ENCODE measurements around the gene DPT. TPM values are rescaled to one million over a fixed set of nuclear protein-coding genes. Genes with fewer than 3 reads are reported as not detected.

DPT gene
- polyA plus RNA-seq, 1 donor (not counting 4 experiments of a cell fraction or from before 2014, with no cell fraction given) = not detected

GRCh38 chr1:168653567-168653966 lies 75.4 kb downstream of the DPT start:
- no peaks in the 10 kb centered on the region for H3K79me2 ChIP-seq (ENCODE audit: control insufficient read depth, insufficient read depth, low read length)
- no peak overlapping the region for H3K4me2 ChIP-seq (ENCODE audit: control insufficient read depth, extremely low read depth, insufficient read depth, low read depth, low read length)
- TF ChIP-seq EZH2 (IDR thresholded peaks at IDR 0.05; ENCODE audit: low read length) = no peak
- no peak for TF ChIP-seq CTCF (optimal IDR thresholded peaks at IDR 0.05 in 1 of 3, IDR thresholded peaks at IDR 0.05 in 1 of 3, conservative IDR thresholded peaks at IDR 0.05 in 1 of 3; ENCODE audit: extremely low read depth in 1 of 3, insufficient read depth in 2 of 3, low read length in 3 of 3)
- H3K27me3 ChIP-seq (ENCODE audit: control insufficient read depth, extremely low read depth, insufficient read depth, low read length) = no peaks in the 10 kb centered on the region
- H3K4me1 ChIP-seq (ENCODE audit: control insufficient read depth, extremely low read depth, insufficient read depth, low read length) = peaks cover 19% of the 10 kb centered on the region
- no peak overlapping the region for H2AFZ ChIP-seq (ENCODE audit: control insufficient read depth, low read length)
- FAIRE-seq = no peak
- DNase-seq (ENCODE audit: low read depth, low spot score) = no peak
- H3K9me1 ChIP-seq (ENCODE audit: control insufficient read depth, extremely low read depth, insufficient read depth, low read length) = no peaks in the 10 kb centered on the region
- H4K20me1 ChIP-seq (ENCODE audit: control insufficient read depth, extremely low read depth, insufficient read depth, low read length) = no peaks in the 10 kb centered on the region
- H3K9me3 ChIP-seq (ENCODE audit: control insufficient read depth, low read depth, low read length) = no peaks in the 10 kb centered on the region
- no peaks in the 10 kb centered on the region for H3K36me3 ChIP-seq (ENCODE audit: control insufficient read depth in 2 of 2, extremely low read depth in 1 of 2, insufficient read depth in 2 of 2, low read length in 2 of 2)
- no peak overlapping the region for H3K9ac ChIP-seq (ENCODE audit: control insufficient read depth, extremely low read depth, insufficient read depth, low read length)
- no peak overlapping the region for H3K4me3 ChIP-seq (ENCODE audit: control insufficient read depth in 2 of 3, extremely low read depth in 1 of 3, insufficient read depth in 2 of 3, low read depth in 1 of 3, low read length in 3 of 3)
- H3K27ac ChIP-seq (ENCODE audit: control insufficient read depth, insufficient read depth, low read length) = no peak overlapping the region
- dilution Hi-C loops (cut with MboI; ENCODE audit: extremely low pct_ligation_motif_present, low sequenced_read_pairs) = no loop called here

GRCh38 chr1:168645721-168646120 lies 83.3 kb downstream of the DPT start:
- no peak for FAIRE-seq
- Histone ChIP-seq H3K27ac (ENCODE audit: control insufficient read depth, insufficient read depth, low read length) (no peak overlapping the region), H3K36me3 (ENCODE audit: control insufficient read depth in 2 of 2, extremely low read depth in 1 of 2, insufficient read depth in 2 of 2, low read length in 2 of 2) (no peaks in the 10 kb centered on the region), H3K9me1 (ENCODE audit: control insufficient read depth, extremely low read depth, insufficient read depth, low read length) (no peaks in the 10 kb centered on the region), H3K4me2 (ENCODE audit: control insufficient read depth, extremely low read depth, insufficient read depth, low read depth, low read length) (no peak overlapping the region), H3K4me3 (ENCODE audit: control insufficient read depth in 2 of 3, extremely low read depth in 1 of 3, insufficient read depth in 2 of 3, low read depth in 1 of 3, low read length in 3 of 3) (no peak overlapping the region), H3K79me2 (ENCODE audit: control insufficient read depth, insufficient read depth, low read length) (no peaks in the 10 kb centered on the region), H3K9ac (ENCODE audit: control insufficient read depth, extremely low read depth, insufficient read depth, low read length) (no peak overlapping the region), H3K4me1 (ENCODE audit: control insufficient read depth, extremely low read depth, insufficient read depth, low read length) (no peaks in the 10 kb centered on the region), H3K27me3 (ENCODE audit: control insufficient read depth, extremely low read depth, insufficient read depth, low read length) (no peaks in the 10 kb centered on the region), H3K9me3 (ENCODE audit: control insufficient read depth, low read depth, low read length) (no peaks in the 10 kb centered on the region), H4K20me1 (ENCODE audit: control insufficient read depth, extremely low read depth, insufficient read depth, low read length) (no peaks in the 10 kb centered on the region), H2AFZ (ENCODE audit: control insufficient read depth, low read length) (no peak overlapping the region)
- no peak for TF ChIP-seq EZH2 (IDR thresholded peaks at IDR 0.05; ENCODE audit: low read length)
- TF ChIP-seq CTCF (optimal IDR thresholded peaks at IDR 0.05 in 1 of 3, IDR thresholded peaks at IDR 0.05 in 1 of 3, conservative IDR thresholded peaks at IDR 0.05 in 1 of 3; ENCODE audit: extremely low read depth in 1 of 3, insufficient read depth in 2 of 3, low read length in 3 of 3) = no peak
- DNase-seq (ENCODE audit: low read depth, low spot score) = no peak
- dilution Hi-C loops (cut with MboI; ENCODE audit: extremely low pct_ligation_motif_present, low sequenced_read_pairs) = no loop called here

Other genes starting within 250 kb of the DPT start
- not detected in 3 replicates for gene XCL2, start 185.2 kb downstream of the DPT start, polyA plus RNA-seq
- gene XCL1, start 152.6 kb downstream of the DPT start, polyA plus RNA-seq = 0.18 to 0.33 TPM in 2 of 3 replicates, not detected in the other

Measured in keratinocyte (primary cell).